Endothelial cell of umbilical vein (primary cell): ENCODE results near the gene ANK2.

ENCODE experiments used
- CTCF ChIP-seq, 2 donors: IDR thresholded peaks; 1 replicate in 1 of 2; 2 replicates in 1 of 2; pipeline ENCODE4 v1.5.1; 2011; ENCODE audit warnings: low read length in 2 of 2, mild to moderate bottlenecking in 2 of 2, moderate library complexity in 2 of 2, control low read depth in 1 of 2, inconsistent platforms in 1 of 2, low read depth in 1 of 2; ENCODE audit not compliant: insufficient read depth in 1 of 2; ENCODE audit errors: extremely low read depth in 1 of 2
- EZH2 ChIP-seq: IDR thresholded peaks from 2 replicates; pipeline ENCODE4 v1.6.1; 2012; ENCODE audit warnings: borderline replicate concordance, low read depth, mild to moderate bottlenecking, moderate library complexity, low read length, inconsistent platforms; ENCODE audit not compliant: severe bottlenecking
- MAX ChIP-seq: IDR thresholded peaks from 2 replicates; pipeline ENCODE4 v1.6.1; 2011; ENCODE audit not compliant: insufficient read depth, insufficient read length
- MYC ChIP-seq: IDR thresholded peaks from one replicate; pipeline ENCODE4 v1.6.1; 2011; ENCODE audit warnings: mild to moderate bottlenecking, low read depth, low read length
- POLR2AphosphoS5 ChIP-seq: IDR thresholded peaks from 2 replicates; pipeline ENCODE4 v1.6.1; 2012; ENCODE audit warnings: low read depth, mild to moderate bottlenecking, control low read depth, low read length, moderate library complexity; ENCODE audit not compliant: insufficient read depth

GRCh38 chr4:113322736-113323135 lies 273.3 kb downstream of the ANK2 start:
- TF ChIP-seq CTCF (IDR thresholded peaks at IDR 0.05; ENCODE audit: extremely low read depth in 1 of 2, insufficient read depth in 1 of 2, low read depth in 1 of 2, low read length in 2 of 2) (no peak), EZH2 (no peak), MAX (no peak), MYC (no peak), POLR2AphosphoS5 (no peak)
